Caki2 (cell line): Measurements from ENCODE around the gene TOMM40L. TPM values are rescaled to one million over a fixed set of nuclear protein-coding genes. Genes with fewer than 3 reads are reported as not detected.
"Not testable (repeated sequence)": the region's sequence is repeated elsewhere in the genome, so short reads cannot be mapped to it uniquely, and the experiment has no call there.

ENCODE experiments used
- DNase-seq: peaks from one replicate; pipeline ENCODE4 v3.0.0-alpha.2; 2015; ENCODE audit warnings: low read depth
- in situ Hi-C: cut with HindIII; loops from 2 replicates; pipeline ENCODE4 v1.10.0; 2016; ENCODE audit warnings: low sequenced_read_pairs, low pct_unique_long_range_greater_than_20kb, mixed read lengths
- total RNA-seq: library from RNA; depleted of rRNA; stranded (reverse); fragments of >200 nt; shearing (Covaris generic); gene quantifications from 2 replicates; pipeline ENCODE4 v1.2.3, GENCODE V29; 2014; ENCODE audit warnings: low replicate concordance

Gene TOMM40L
- total RNA-seq, 1 experiment from 2014 or later, result 9.2 TPM

- in situ Hi-C loops, result no loop called here
- DNase-seq, result no peak
Measured at GRCh38 chr1:161235957-161236775, 10.3 kb downstream of the TOMM40L start.

DNA sequence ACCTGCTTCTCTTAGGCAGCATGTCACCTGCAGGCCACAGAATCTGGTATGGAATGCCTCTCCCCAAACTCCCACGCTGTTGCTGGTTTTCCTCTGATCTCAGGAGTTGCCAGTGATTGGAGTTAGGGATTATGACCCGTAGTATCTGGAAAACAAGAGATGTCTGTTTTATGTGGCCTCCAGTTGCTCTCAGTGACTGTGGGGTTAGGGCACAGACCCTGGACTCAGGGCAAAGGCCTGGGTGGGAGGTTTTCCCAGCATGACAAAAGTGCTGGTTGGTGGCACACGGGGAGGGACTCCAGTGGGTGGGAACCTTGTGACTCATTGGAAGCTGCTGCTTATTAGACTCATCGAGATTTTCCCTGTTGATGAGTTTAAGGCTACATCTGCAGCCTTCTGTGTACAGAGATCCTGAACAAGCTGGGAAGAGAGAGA lies 12.2 kb downstream of the TOMM40L start, which contains the start of gene NR1I3:
Gene NR1I3 (minus strand): TSS at position 165 of the 435 bp plus-strand sequence. CDS start 1,638 bp downstream, outside the sequence.
- in situ Hi-C loops, result no loop called here
- no peak for DNase-seq

DNA sequence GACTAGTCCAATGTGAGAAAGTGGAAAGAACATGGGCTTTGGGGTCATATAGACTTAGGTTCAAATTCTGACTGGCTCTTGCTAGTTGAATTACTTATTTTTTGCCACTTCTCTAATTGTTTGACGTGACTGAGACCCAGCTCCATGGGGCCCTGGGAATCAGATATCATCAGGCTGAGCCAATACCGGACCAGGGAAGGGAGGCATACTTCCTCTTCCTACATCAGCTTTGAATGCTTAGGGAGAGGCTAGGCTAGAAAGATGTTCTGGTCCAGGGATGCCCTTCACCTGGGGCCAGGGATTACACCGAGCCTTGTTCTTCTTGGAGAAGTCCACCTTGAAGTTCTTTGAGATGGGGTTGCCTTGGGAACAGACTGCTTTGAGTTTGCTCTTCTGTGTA lies 15.8 kb downstream of the TOMM40L start:
- in situ Hi-C loops, result no loop called here
- no peak for DNase-seq

DNA sequence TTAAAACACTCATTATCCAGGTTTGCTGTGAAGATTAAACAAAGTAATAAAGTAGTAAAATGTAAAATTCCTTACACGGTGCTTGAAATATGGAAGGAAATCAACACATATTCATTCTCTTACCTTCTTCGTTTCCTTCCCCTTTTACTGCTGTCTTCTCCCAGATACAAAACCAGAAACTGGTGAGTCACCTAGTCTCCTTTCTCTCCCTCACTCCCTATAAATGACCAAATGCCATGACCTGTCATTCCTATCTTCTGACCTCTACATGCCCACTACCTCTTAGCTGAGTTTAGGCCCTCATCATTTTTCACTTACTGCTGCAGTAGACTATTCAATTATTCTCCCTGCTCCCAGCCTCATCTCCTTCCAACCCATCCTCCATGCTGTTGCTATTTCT lies 16.5 kb downstream of the TOMM40L start:
- in situ Hi-C loops, result no loop called here

DNA sequence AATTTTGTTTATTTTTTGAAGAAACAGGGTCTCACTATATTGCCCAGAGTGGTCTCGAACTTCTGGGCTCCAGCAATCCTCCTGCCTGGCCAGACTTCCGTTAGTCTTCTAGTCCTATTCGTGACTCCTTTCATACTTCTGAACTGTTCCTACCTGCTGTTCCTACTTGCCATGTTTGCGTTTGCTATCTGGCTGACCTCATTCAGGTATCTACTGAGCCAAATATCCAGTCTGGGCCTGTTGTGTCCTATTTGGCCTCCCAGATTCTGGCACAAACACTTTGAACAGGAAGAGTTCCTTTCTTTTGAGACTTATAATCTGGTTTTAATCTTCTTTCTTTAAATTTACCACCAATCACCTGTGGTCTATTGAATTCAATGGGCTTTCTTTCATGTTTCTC lies 19.0 kb downstream of the TOMM40L start:
- in situ Hi-C loops, result no loop called here
- no peak for DNase-seq

More for the DNA sequence above, 16.5 kb downstream of the TOMM40L start:
- no peak for DNase-seq

GRCh38 chr1:161250100-161250499 lies 24.2 kb downstream of the TOMM40L start:
- in situ Hi-C loops, DNase-seq: not testable (repeated sequence)

DNA sequence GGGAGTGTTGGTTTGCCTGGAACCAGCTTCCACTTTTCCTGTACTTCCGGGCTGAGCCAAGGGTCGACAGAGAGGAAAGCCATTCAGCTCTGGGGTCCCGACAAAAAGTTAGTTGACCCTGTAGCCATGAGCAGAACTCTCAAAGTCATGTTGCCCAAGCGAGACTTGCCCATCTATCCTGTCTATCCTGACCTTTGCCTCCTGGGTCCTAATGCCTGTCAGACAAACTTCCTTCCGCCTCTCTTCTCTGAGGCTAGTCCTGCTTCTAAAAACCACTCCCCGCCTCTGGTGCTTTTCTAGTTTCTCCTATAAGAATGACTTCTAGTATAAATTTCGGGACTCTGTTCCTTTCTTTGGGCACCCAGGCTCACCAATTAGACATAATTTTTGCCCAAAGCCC lies 25.0 kb downstream of the TOMM40L start:
- DNase-seq, result no peak
- in situ Hi-C loops, result no loop called here

DNA sequence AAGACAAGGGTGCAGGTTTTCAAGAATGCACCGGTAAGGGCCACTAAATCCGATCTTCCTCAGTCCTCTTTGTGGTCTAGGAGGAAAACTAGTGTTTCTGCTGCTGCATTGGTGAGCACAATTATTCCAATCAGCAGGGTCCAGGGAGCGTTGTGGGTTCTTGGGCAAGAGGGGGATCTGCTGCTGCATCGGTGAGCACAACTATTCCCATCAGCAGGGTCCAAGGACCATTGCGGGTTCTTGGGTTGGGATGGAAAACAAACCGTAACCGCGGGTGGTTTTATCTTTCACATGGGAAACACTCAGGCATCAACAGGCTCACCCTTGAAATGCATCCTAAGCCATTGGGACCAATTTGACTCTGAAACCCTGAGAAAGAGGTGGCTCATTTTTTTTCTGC lies 25.7 kb downstream of the TOMM40L start:
- in situ Hi-C loops, result no loop called here
- DNase-seq, result no peak

GRCh38 chr1:161255302-161255701 lies 29.4 kb downstream of the TOMM40L start:
- in situ Hi-C loops, DNase-seq: not testable (repeated sequence)

GRCh38 chr1:161255955-161256520 lies 30.2 kb downstream of the TOMM40L start:
- in situ Hi-C loops, DNase-seq: not testable (repeated sequence)

DNA sequence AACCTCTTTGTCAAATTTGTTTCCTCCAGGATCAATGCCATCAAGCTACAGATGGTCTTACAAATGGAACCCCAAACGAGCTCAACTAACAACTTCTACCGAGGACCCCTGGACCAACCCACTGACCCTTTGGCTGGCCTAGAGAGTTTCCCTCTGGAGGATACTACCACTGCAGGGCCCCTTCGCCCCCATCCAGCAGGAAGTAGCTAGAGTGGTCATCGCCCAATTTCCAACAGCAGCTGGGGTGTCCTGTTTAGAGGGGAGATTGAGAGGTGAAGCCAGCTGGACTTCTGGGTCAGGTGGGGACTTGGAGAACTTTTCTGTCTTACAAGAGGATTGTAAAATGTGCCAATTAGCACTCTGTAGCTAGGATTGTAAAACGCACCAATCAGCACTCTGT lies 31.2 kb downstream of the TOMM40L start:
- DNase-seq, in situ Hi-C loops: not testable (repeated sequence)

GRCh38 chr1:161258439-161259344 lies 32.8 kb downstream of the TOMM40L start, which contains the start of gene PCP4L1:
Gene PCP4L1, plus strand, starts transcription at chr1:161258745. Its CDS starts 230 bp downstream, at chr1:161258975.
- in situ Hi-C loops, result no loop called here
- DNase-seq, result no peak

DNA sequence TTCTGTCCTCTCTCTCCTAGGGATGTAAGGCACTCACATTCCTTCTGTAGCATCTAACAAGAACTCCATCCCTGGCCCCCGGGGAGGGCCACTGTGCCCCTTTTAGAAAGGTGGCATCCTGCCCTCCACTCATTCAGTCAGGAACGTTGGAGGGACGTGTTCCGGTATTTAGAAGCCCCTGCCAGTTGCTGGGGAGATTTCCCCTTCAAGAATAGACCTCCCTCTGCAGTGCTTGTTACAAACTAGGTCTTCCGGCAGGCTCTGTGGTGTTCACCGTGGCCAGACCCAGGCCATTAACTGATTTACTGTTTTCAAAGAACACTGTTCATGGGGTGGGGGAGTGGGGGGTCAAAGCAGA lies 33.5 kb downstream of the TOMM40L start:
- no peak for DNase-seq
- in situ Hi-C loops, result no loop called here

- no peak for DNase-seq
- in situ Hi-C loops, result no loop called here
Measured at GRCh38 chr1:161259765-161260164, 33.9 kb downstream of the TOMM40L start.

DNA sequence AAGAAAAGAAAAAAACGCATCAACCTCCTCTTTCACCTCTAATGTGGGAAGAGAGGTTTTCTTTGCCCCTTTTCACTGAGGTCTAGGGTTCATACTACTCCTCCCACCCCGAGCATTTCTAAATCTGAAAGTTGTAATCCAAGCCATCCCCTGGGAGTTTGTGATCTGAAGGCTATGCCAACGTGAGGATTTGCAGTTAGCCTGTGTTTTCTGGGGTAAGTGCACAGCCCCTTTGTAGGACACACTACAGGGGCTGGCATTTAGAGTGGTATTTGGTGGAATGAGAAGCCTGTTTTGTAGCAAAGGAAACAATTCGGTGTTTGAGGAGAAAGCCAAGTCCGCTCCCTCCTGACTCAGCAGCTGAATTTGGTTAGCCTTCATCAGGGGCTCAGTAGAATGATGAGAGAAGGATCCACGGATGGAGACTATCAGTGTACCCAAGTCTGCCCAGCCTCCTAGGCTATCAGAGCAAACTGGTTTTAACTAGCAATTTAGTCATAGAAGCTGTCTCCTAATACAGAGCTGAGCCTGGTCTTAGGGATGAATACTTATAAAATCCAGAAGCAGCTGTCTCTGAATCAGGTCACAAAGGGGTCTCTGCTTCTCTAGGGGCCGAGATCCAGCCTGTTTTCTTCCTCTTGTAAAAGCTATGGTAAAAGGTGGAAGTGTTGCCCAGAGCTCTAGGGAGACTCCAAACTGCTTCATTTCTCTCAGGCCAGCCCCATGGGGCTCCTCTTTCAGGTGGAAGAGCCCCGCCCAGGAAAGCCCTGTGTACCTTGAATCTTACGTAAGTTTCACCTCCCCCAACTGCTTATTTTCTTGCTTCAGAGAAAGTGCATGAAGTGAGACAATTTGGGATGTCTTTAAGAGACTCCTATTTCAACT lies 34.8 kb downstream of the TOMM40L start:
- DNase-seq, result no peak

GRCh38 chr1:161261261-161262235 lies 35.7 kb downstream of the TOMM40L start:
- peak; percentile 27 for DNase-seq
- in situ Hi-C loops, result no loop called here

More for the DNA sequence above, 34.8 kb downstream of the TOMM40L start:
- in situ Hi-C loops, result no loop called here

- DNase-seq, result no peak
- in situ Hi-C loops, result no loop called here
Measured at GRCh38 chr1:161265305-161265704, 39.4 kb downstream of the TOMM40L start.
